GM04503 (cell line): ENCODE data around the gene EBNA1BP2.
"Not testable (repeated sequence)": the region's sequence is repeated elsewhere in the genome, so short reads cannot be mapped to it uniquely, and the experiment has no call there.

ENCODE experiments used
- DNase-seq: peaks from one replicate; pipeline ENCODE4 v3.0.0-alpha.2; 2012; ENCODE audit warnings: low read depth

EBNA1BP2 gene

DNA sequence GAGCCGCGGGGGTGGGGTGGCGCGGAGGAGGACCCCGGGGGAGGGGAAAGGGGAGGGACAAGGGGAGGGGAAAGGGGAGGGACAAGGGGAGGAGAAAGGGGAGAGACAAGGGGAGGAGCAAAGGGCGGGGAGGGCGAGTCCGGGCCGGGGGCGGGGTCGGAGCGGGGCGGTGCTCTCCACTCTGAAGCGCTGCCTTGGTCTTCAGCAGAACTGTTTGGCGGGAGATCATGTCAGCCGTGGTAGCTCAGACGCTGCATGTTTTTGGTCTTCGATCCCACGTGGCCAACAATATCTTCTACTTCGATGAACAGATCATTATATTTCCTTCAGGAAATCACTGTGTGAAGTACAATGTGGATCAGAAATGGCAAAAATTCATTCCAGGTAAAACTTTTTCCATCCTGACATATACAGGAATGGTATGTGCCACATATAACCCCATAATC, 460 bp upstream of the EBNA1BP2 start:
- DNase-seq: no peak

GRCh38 chr1:43171312-43171875, 696 bp downstream of the EBNA1BP2 start:
- DNase-seq: no peak

DNA sequence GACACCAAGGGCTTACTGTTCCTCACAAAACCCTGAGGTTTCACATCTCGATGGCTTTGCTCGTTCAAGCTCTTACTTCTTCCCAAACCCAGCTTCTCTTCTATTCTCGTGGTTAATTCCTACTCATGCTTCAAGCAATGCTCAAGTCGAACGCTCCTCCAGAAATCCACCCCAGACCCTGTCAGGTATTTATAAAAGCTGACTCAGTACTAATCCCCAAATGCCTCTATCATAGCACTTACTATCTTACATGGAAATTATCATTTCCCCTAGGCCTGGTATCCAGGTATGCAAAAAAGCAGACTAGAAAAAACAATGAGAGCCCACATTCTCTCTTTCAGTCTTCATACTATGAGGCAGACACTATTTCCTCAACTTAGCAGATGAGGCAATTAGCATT, 6.3 kb downstream of the EBNA1BP2 start:
- no peak for DNase-seq

DNA sequence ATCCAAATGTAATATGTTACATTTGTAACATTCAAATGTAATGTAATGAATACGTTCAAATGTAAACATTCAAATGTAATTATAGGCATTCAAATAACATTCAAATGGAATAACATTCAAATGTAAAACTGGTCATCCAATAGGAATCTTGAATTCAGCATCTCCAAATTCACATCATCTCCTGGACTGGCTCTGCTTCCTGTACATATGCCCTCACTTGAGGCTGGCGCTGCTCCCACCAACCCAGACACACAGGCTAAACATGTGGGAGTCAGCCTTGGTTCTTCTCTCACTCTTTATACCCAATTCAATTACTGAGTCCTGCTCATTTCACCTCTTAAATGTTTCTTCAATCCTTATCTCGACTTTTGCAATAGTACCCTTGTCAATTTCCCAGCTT, 6.9 kb downstream of the EBNA1BP2 start:
- DNase-seq: no peak

DNA sequence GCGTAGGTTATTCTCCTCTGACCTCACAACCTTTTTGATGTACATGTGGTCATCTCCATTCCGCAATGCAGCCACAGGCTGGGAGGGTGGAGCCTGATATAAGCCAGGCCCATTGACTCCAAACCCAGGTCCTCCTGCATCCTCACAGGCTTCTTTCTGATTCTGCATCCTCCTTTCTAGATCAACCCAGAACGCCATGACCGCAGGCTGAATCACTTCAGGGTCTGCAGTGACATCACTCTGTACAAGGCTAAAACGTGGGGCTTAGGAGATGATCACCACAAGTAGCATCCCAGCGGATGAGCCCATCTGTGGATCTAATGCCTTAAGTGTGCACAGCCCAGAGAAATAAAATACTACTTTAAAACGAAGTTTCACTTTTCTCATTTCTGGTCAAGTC, 16.1 kb downstream of the EBNA1BP2 start:
- DNase-seq: no peak

GRCh38 chr1:43153443-43153842, 18.6 kb downstream of the EBNA1BP2 start:
- DNase-seq: no peak

GRCh38 chr1:43152866-43153265, 19.2 kb downstream of the EBNA1BP2 start:
- no peak for DNase-seq

- DNase-seq: no peak
Observed at GRCh38 chr1:43149889-43150288, 22.2 kb downstream of the EBNA1BP2 start.

- DNase-seq: no peak
Observed at GRCh38 chr1:43147625-43148327, 24.3 kb downstream of the EBNA1BP2 start.

- peak; percentile 10 for DNase-seq
Observed at GRCh38 chr1:43144237-43144636, 27.9 kb downstream of the EBNA1BP2 start.

- DNase-seq: no peak
Observed at GRCh38 chr1:43143441-43143888, 28.6 kb downstream of the EBNA1BP2 start.

DNA sequence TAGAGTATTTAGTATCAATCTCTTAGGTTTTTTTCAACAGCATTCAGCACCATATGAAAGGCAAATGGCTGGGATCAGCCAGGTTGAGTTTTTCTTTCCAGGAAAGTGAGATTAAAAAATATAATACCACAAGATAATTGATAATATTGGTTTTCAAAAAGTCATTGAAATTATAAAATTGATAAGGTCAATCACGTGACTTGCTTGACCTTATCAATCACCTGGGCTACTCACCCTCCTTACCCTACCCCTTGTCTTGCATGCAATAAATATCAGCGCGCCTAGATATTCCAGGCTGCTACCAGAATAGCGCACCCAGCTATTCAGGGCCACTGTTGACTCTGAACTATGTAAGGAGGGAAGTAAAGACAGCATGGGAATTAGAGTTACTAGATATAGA, 31.5 kb downstream of the EBNA1BP2 start:
- no peak for DNase-seq

DNA sequence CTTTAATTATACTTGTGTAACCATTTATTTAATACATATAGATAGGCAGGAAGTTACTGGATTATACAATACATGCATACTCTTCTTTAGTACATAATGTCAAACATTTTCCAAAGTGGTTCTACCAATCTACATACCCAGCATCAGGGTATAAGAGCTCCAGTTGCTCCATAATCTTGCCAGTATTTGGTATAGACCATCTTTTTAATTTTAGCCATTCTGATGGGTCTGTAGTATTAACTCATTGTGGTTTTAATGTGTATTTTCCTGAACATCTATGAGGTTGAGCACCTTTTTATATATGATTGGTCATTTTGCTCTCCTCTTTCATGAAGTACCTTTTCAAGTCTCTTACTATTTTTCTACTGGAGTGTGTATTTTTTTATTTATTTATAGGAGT, 32.1 kb downstream of the EBNA1BP2 start:
- no peak for DNase-seq

DNA sequence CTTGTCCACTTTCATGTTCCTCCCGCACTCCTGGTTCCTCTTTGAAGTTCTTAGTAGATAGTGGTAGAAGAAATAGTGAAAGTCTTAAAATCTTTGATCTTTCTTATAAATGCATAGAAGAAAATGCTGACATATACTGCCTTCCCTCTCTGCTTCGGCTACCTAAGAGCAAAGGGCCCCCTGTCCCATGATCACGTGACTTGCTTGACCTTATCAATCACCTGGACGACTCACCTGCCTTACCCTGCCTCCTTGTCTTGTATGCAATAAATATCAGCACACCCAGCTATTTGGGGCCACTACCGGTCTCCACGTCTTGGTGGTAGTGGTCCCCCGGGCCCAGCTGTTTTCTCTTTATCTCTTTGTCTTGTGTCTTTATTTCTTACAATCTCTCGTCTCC, 32.8 kb downstream of the EBNA1BP2 start:
- DNase-seq: not testable (repeated sequence)

GRCh38 chr1:43137445-43138052, 34.5 kb downstream of the EBNA1BP2 start:
- DNase-seq: no peak

DNA sequence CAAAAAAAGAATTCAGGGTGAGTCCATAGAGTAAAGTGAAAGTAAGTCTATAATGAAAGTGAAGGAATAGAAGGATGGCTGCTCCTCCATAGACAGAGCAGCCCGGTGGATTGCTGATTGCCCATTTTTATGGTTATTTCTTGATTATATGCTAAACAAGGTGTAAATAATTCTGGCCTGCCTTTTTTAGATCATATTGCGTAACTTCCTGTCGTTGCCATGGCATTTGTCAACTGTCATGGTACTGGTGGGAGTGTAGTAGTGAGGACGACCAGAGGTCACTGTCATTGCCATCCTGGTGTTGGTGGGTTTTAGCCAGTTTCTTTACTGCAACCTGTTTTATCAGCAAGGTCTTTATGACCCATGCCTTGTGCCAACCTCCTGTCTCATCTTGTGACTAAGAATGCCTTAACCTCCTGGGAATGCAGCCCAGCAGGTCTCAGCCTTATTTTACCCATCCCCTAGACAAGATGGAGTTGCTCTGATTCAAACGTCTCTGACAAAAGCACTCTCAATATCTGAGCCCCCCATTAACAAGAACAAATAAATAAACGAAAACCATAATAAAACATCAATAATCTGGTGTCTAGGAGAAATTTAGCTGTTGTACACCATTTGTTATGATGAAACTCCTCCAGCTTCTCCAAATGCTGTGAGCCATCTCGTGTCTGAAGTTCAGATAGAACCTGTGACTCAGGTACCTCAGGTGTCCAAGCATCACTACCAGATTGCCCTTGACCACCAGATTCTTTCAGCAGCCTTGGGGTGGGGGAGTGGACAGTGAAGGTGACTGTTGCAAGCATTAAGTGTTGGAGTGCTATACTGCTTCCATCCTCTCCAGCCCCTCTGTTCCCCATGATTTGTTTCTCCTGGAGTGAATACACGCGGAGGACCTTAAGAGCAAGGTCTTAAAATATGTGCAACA, 36.0 kb downstream of the EBNA1BP2 start:
- no peak for DNase-seq

- DNase-seq: no peak
Observed at GRCh38 chr1:43134640-43135039, 37.5 kb downstream of the EBNA1BP2 start.

DNA sequence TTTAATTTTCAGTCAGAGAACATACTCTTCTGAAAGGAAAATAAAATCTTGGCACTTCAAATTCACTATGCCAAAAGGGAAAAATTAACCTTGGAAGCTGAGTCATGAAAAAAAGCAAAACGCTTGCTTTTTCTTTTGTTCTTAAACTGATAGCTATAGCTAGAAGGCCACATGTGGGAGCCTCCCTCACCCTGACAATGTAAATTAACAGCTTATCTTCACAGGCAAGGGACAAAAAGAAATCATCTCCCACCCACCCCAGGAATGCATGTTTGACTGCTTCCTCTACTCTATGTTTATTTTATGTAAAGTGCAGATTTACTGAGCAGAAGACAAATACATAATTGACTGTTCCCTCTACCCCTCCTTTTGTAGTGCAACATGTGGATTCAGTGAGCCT, 38.0 kb downstream of the EBNA1BP2 start:
- no peak for DNase-seq

DNA sequence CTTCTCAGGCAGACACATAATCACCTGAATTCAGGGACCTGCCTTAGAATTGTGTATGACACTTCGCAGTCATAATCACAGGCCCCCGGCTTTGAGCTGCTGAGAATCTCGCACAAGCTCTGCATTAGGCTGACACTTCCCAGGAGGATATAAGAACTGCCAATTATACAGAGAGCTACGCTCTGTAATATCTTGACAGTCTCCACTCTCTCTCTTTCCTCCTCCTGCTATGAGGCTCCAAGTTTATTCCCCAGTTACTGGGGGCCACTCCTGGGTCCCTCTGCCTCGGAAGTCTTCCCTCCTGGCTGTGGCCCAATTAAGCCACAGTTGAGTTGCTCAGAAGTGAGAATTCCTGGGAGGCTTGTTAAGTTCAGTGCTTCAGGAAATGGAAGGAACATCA, 42.7 kb downstream of the EBNA1BP2 start:
- no peak for DNase-seq

DNA sequence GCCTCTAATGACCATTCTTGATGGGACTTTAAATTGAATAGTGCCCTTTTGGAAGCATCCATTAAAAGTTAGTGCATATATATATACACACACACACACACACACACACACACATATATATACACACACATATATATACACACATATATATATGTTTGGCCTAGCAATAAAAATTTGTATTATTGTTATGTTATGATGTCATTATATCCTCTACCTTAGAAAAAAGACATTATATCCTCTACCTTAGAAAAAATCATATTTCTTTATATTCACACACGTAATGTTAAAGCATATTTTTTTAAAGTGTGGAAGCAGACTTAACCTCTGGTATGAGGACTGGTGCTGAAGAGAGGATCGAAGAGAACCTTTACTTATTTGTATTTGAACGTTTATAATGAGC, 43.3 kb downstream of the EBNA1BP2 start:
- DNase-seq: no peak

- no peak for DNase-seq
Observed at GRCh38 chr1:43123031-43123430, 49.1 kb downstream of the EBNA1BP2 start.

- DNase-seq: no peak
Observed at GRCh38 chr1:43121256-43121900, 50.7 kb downstream of the EBNA1BP2 start.
